Ectodermal cell (in vitro differentiated cells): Measurements from ENCODE around the gene TBX10.
"Not testable (repeated sequence)": the region's sequence is repeated elsewhere in the genome, so short reads cannot be mapped to it uniquely, and the experiment has no call there.

ENCODE experiments used
- H3K27ac ChIP-seq: 2 replicates; pipeline ENCODE4 v1.7.0; 2013; ENCODE audit warnings: mild to moderate bottlenecking, low read depth, low read length; ENCODE audit not compliant: insufficient read depth, poor library complexity, severe bottlenecking
- H3K27me3 ChIP-seq: 2 replicates; pipeline ENCODE4 v1.7.0; 2013; ENCODE audit warnings: mild to moderate bottlenecking, low read length; ENCODE audit not compliant: insufficient read depth, control insufficient read depth, poor library complexity, severe bottlenecking
- H3K36me3 ChIP-seq: one replicate; pipeline ENCODE4 v1.7.0; 2013; ENCODE audit warnings: low read length; ENCODE audit not compliant: control insufficient read depth, insufficient read depth
- H3K4me1 ChIP-seq: one replicate; pipeline ENCODE4 v1.7.0; 2013; ENCODE audit warnings: low read length; ENCODE audit not compliant: control insufficient read depth, insufficient read depth
- H3K4me3 ChIP-seq: 2 replicates; pipeline ENCODE4 v1.7.0; 2013; ENCODE audit warnings: low read depth, low read length, control low read depth; ENCODE audit not compliant: insufficient read depth
- H3K9me3 ChIP-seq: 2 replicates; pipeline ENCODE4 v1.7.0; 2013; ENCODE audit warnings: mild to moderate bottlenecking, low read length, moderate library complexity; ENCODE audit not compliant: control insufficient read depth
- WGBS, 2 experiments: methylation state at CpG; one replicate each; pipeline ENCODE4 v1.1.7; 2013; ENCODE audit warnings: missing lambda C conversion rate in 2 of 2; 5-methylcytosine and 5-hydroxymethylcytosine counted together

Gene TBX10

DNA sequence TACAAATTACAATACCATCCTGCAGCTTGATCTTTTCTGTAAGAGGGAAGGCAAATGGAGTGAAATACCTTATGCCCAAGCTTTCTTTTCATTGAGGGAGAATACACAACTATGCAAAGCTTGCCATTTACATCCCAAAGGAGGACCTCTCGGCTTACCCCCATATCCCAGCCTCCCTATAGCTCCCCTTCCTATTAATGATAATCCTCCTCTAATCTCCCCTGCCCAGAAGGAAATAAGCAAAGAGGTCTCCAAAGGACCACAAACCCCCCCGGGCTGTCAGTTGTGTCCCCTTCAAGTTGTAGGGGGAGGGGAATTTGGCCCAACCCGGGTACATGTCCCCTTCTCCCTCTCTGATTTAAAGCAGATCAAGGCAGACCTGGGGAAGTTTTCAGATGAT is 17.6 kb downstream of the TBX10 start:
- not testable (repeated sequence) for H3K36me3 ChIP-seq, H3K27ac ChIP-seq, H3K9me3 ChIP-seq, H3K4me1 ChIP-seq, H3K27me3 ChIP-seq
- WGBS, 2 experiments = 2% methylated on average over 3 of the region's 3 CpGs
- H3K4me3 ChIP-seq = peak overlapping the region; percentile 20

DNA sequence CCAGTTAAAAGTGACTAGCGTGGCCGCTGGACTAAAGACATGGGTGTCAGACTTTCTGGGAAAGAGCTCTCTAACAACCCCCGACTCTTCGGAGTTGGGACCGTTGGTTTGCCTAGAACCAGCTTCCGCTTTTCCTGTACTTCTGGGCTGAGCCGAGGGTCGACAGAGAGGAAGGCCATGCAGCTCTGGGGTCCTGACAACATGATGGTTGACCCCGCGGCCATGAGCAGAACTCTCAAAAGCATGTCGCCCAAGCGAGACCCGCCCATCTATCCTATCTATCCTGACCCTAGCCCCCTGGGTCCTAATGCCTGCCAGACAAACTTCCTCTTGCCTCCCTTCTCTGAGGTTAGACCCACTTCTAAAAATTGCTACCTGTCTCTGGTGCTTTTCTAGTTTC is 18.9 kb downstream of the TBX10 start:
- 1 to 6% methylated on average over 13 of the region's 13 CpGs for WGBS, 2 experiments
- H3K4me3 ChIP-seq = peak overlapping the region; percentile 45
- not testable (repeated sequence) for H3K27ac ChIP-seq, H3K9me3 ChIP-seq, H3K36me3 ChIP-seq, H3K27me3 ChIP-seq, H3K4me1 ChIP-seq

DNA sequence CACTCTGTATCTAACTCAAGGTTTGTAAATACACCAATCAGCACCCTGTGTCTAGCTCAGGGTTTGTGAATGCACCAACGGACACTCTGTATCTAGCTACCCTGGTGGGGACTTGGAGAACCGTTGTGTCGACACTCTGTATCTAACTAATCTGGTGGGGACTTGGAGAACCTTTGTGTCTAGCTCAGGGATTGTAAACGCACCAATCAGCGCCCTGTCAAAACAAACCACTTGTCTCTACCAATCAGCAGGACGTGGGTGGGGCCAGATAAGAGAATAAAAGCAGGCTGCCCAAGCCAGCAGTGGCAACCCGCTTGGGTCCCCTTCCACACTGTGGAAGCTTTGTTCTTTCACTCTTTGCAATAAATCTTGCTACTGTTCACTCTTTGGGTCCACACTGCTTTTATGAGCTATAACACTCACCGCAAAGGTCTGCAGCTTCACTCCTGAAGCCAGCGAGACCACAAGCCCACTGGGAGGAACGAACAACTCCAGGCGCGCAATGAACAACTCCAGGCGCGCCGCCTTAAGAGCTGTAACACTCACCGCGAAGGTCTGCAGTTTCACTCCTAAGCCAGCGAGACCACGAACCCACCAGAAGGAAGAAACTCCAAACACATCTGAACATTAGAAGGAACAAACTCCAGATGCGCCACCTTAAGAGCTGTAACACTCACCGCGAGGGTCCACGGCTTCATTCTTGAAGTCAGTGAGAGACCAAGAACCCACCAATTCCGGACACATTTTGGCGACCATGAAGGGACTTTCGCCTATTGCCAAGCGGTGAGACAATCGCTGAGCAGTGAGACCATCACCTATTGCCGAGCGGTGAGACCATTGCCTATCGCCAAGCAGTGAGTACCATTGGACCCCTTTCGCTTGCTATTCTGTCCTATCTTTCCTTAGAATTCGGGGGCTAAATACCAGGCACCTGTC is 19.6 kb downstream of the TBX10 start:
- H3K36me3 ChIP-seq, H3K9me3 ChIP-seq, H3K27ac ChIP-seq, H3K4me1 ChIP-seq, H3K27me3 ChIP-seq: not testable (repeated sequence)
- 20 to 23% methylated on average over 33 of the region's 33 CpGs for WGBS, 2 experiments
- H3K4me3 ChIP-seq = peak overlapping the region; percentile 45

DNA sequence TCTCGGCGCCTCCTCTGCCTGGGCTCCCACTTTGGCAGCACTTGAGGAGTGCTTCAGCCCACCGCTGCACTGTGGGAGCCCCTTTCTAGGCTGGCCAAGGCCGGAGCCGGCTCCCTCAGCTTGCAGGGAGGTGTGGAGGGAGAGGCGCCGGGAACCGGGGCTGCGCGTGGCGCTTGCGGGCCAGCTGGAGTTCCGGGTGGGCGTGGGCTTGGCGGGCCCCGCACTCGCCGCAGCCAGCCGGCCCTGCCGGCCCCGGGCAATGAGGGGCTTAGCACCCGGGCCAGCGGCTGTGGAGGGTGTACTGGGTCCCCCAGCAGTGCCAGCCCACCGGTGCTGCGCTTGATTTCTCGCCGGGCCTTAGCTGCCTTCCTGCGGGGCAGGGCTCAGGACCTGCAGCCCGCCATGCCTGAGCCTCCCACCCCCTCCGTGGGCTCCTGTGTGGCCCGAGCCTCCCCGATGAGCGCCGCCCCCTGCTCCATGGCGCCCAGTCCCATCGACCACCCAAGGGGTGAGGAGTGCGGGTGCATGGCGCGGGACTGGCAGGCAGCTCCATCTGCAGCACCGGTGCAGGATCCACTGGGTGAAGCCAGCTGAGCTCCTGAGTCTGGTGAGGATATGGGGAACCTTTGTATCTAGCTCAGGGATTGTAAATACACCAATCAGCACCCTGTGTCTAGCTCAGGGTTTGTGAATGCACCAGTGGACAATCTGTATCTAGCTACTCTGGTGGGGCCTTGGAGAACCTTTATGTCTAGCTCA is 20.5 kb downstream of the TBX10 start:
- H3K27ac ChIP-seq, H3K27me3 ChIP-seq, H3K4me3 ChIP-seq, H3K36me3 ChIP-seq, H3K9me3 ChIP-seq: not testable (repeated sequence)
- 91 to 93% methylated on average over 40 of the region's 40 CpGs for WGBS, 2 experiments
- peaks cover 12% of the 10 kb centered on the region for H3K4me1 ChIP-seq

DNA sequence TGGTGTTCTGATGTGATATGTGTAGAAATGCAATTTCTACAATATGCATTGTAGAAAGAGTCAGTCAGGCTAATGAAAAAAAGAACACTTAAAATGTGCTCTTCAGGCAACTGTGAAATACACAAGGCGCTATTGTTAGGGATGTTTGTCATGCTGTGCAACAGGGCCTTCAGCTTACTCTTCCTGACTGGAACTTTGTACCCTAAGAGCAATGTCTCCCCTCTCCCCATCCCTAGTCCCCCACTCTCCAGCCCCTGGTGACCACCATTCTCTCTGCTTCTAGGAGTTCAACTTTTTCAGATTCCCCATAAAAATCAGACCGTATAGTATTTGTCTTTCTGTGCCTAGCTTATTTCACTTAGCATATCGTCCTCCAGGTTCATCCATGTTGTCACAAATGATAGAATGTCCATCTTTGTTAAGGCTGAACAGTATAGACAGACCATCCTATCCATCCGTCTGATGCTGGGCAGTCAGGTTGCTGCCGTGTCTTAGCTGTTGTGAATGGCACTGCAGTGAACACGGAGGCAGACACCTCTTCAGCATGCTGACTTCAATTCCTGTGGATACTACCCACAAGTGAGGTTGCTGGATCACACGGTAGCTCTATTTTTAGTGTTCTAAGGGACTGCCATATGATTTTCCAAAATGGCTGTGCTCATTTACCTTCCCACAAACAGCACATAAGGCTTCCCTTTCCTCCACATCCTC is 22.2 kb downstream of the TBX10 start:
- Histone ChIP-seq H3K9me3 (no peaks in the 10 kb centered on the region), H3K27ac (no peak overlapping the region), H3K4me1 (peaks cover 17% of the 10 kb centered on the region), H3K27me3 (no peaks in the 10 kb centered on the region), H3K36me3 (no peaks in the 10 kb centered on the region), H3K4me3 (no peak overlapping the region)
- 67 to 80% methylated on average over 7 of the region's 7 CpGs for WGBS, 2 experiments

DNA sequence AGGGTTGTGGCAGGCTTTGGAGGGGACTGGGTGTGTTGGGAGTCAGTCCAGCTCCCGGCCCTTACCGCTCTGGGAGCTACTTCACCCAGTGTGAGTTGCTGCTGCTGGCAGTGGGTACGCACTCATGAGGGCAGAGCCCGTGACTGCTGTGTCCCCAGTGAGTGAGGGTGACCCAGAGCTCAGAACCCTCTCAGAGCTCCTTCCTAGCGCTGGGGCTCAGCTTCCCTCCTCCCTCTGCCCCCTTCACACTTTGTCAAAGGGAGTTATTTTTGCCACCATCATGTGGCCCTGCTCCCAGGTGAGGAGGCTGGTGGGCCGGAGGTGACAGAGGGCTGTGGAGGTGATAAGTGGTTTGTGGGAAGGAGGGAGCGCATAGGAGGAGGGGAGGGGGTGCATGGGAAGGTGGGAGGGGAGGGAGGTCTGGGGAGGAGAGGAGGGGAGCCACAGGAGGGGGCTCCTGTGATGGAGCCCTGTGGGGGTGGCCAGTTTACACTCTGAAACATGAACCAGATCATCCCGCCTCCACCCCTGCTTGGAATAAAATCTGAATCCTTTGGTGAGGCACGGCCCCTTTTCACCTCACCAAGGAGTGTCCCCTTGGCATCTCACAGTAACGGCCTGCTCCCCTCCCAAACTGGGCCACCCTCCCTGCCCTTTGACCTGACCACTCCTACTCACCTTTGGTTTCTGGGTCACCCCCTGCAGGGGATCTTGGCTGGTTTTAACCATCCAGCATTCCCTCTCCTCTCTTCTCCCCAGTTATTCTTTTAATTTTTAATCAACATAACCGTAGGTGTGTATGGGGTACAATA is 22.9 kb downstream of the TBX10 start:
- no peak overlapping the region for H3K27ac ChIP-seq
- no peaks in the 10 kb centered on the region for H3K27me3 ChIP-seq
- WGBS, 2 experiments = 51 to 54% methylated on average over 11 of the region's 11 CpGs
- no peaks in the 10 kb centered on the region for H3K36me3 ChIP-seq
- no peak overlapping the region for H3K4me3 ChIP-seq
- peaks cover 17% of the 10 kb centered on the region for H3K4me1 ChIP-seq
- no peaks in the 10 kb centered on the region for H3K9me3 ChIP-seq

DNA sequence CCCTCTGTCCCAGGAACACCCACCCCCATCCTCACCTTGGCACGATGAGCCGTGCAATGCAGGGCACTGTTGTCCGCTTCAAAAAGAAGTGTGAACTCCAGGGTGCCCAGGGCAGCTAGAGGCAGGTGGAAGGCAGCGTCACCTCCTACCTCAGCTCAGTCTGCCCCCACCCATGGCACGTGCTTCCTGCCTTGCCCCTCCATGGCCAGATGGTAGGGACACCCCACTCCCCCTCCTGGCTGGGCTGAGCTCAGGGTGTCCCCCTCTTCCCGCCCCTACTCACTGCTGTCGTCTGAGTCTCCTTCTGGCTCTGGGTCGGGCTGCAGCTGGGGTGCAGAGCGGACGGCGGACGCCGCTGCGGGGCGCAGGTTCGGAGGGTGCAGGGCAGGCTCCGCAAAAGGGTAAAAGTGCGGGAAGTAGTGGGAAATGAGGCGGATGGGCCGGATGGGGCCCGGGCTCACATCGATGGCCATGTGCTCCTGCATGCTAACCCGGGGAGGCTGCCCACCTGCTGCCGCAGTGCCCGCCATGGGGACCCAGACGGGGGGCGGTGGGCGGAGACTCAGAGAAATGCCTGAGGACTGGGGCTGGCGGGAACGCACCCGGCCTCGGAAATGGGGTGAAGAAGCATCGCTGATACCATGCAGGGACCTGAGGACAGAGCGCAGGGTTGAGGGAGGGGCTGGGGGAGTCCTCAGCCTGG is 23.7 kb downstream of the TBX10 start:
- no peaks in the 10 kb centered on the region for H3K27me3 ChIP-seq
- H3K36me3 ChIP-seq = no peaks in the 10 kb centered on the region
- H3K27ac ChIP-seq = no peak overlapping the region
- H3K4me3 ChIP-seq = no peak overlapping the region
- H3K4me1 ChIP-seq = peaks cover 17% of the 10 kb centered on the region
- 73 to 81% methylated on average over 32 to 34 of the region's 34 CpGs for WGBS, 2 experiments
- no peaks in the 10 kb centered on the region for H3K9me3 ChIP-seq

DNA sequence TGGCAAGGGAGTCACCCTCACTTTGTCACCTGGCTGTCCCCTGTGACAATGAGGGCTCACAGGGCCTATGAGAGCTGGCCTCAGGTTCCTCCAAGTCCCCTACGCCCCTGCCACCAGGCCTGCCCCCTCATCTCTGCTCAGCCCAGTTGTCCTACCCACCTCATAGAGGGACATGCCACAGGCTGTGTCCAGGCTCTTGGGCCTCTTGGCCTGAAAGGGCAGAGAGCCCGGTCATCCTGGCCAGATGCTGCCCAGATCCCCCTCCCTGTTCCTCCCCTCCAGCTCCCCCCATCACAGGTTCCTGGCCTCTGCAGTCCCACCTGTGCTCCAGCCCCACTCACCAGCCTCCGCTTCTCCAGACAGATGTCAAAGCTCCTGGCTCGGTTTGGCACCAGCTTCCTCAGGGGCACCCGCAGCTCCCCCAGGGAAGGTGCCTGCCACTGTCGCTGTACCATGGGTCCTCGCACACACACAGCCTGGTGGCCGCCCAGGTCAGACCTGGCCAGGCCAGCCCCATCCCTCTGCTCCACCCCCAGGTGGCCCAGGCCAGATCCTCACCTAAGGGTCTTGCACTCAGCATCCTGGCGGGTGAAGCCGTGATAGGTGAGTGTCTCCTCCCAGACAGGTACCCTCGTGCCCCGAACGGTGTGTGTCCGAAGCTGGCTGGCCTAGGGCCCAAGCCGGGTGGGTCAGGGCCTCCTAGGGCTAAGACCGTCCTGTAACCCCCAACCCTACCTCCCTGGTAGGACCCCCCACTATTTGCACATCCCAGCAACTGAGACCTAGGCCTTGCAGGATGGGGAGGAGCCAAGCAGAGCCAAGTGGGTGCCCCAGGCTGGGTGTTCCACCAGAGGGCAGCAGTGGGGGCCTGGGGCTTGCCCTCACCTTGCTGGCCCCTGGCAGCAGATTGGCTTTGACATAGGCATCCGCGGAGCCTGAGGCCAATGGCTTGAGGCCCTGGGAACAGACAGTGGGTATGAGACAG is 24.5 kb downstream of the TBX10 start:
- H3K27ac ChIP-seq = no peak overlapping the region
- H3K36me3 ChIP-seq = peaks cover 7% of the 10 kb centered on the region
- H3K27me3 ChIP-seq = no peaks in the 10 kb centered on the region
- peaks cover 17% of the 10 kb centered on the region for H3K4me1 ChIP-seq
- no peak overlapping the region for H3K4me3 ChIP-seq
- no peaks in the 10 kb centered on the region for H3K9me3 ChIP-seq
- WGBS, 2 experiments = 92 to 95% methylated on average over 18 of the region's 18 CpGs
